ENCODE data around the gene FYB1.

Gene FYB1

GRCh38 chr5:39161578-39161977 is 57.8 kb downstream of the FYB1 start:
- Mint-ChIP-seq H3K27ac (no peak overlapping the region), H3K36me3 (ENCODE audit: low read depth) (no peaks in the 10 kb centered on the region), H3K27me3 (ENCODE audit: low read depth) (no peaks in the 10 kb centered on the region), H3K9me3 (no peaks in the 10 kb centered on the region), H3K4me3 (no peak overlapping the region), H3K4me1 (peaks cover 11% of the 10 kb centered on the region)
- TF ChIP-seq CTCF (IDR thresholded peaks at IDR 0.05; ENCODE audit: unreplicated experiment in 3 of 3): no peak

GRCh38 chr5:39160576-39161213 is 58.7 kb downstream of the FYB1 start:
- Mint-ChIP-seq H3K9me3 (no peaks in the 10 kb centered on the region), H3K4me3 (no peak overlapping the region), H3K27me3 (ENCODE audit: low read depth) (no peaks in the 10 kb centered on the region), H3K27ac (no peak overlapping the region), H3K36me3 (ENCODE audit: low read depth) (no peaks in the 10 kb centered on the region), H3K4me1 (peaks cover 11% of the 10 kb centered on the region)
- no peak for TF ChIP-seq CTCF (IDR thresholded peaks at IDR 0.05; ENCODE audit: unreplicated experiment in 3 of 3)

- Mint-ChIP-seq H3K27me3 (ENCODE audit: low read depth) (no peaks in the 10 kb centered on the region), H3K36me3 (ENCODE audit: low read depth) (no peaks in the 10 kb centered on the region), H3K27ac (no peak overlapping the region), H3K4me1 (peaks cover 15% of the 10 kb centered on the region), H3K4me3 (no peak overlapping the region), H3K9me3 (no peaks in the 10 kb centered on the region)
- TF ChIP-seq CTCF (IDR thresholded peaks at IDR 0.05; ENCODE audit: unreplicated experiment in 3 of 3): no peak
Measured at GRCh38 chr5:39159811-39160490, 59.4 kb downstream of the FYB1 start.

- Mint-ChIP-seq H3K36me3 (ENCODE audit: low read depth) (no peaks in the 10 kb centered on the region), H3K9me3 (no peaks in the 10 kb centered on the region), H3K27me3 (ENCODE audit: low read depth) (no peaks in the 10 kb centered on the region), H3K4me1 (peaks cover 16% of the 10 kb centered on the region), H3K4me3 (no peak overlapping the region), H3K27ac (no peak overlapping the region)
- TF ChIP-seq CTCF (IDR thresholded peaks at IDR 0.05; ENCODE audit: unreplicated experiment in 3 of 3): no peak
Measured at GRCh38 chr5:39158786-39159185, 60.6 kb downstream of the FYB1 start.

GRCh38 chr5:39158127-39158593 is 61.2 kb downstream of the FYB1 start:
- H3K36me3 Mint-ChIP-seq (ENCODE audit: low read depth): no peaks in the 10 kb centered on the region
- peaks cover 16% of the 10 kb centered on the region for H3K4me1 Mint-ChIP-seq
- H3K27ac Mint-ChIP-seq: no peak overlapping the region
- H3K9me3 Mint-ChIP-seq: no peaks in the 10 kb centered on the region
- H3K27me3 Mint-ChIP-seq (ENCODE audit: low read depth): no peaks in the 10 kb centered on the region
- no peak overlapping the region for H3K4me3 Mint-ChIP-seq
- TF ChIP-seq CTCF (IDR thresholded peaks at IDR 0.05; ENCODE audit: unreplicated experiment in 3 of 3): no peak

GRCh38 chr5:39157701-39158100 is 61.7 kb downstream of the FYB1 start:
- H3K27me3 Mint-ChIP-seq (ENCODE audit: low read depth): no peaks in the 10 kb centered on the region
- no peaks in the 10 kb centered on the region for H3K9me3 Mint-ChIP-seq
- TF ChIP-seq CTCF (IDR thresholded peaks at IDR 0.05; ENCODE audit: unreplicated experiment in 3 of 3): no peak
- H3K4me3 Mint-ChIP-seq: no peak overlapping the region
- no peak overlapping the region for H3K27ac Mint-ChIP-seq
- peaks cover 16% of the 10 kb centered on the region for H3K4me1 Mint-ChIP-seq
- H3K36me3 Mint-ChIP-seq (ENCODE audit: low read depth): no peaks in the 10 kb centered on the region

Measured in nephron (organoid).